Measurements from ENCODE around the gene MAP7. TPM values are rescaled to one million over a fixed set of nuclear protein-coding genes. Genes with fewer than 3 reads are reported as not detected.
"Not testable (repeated sequence)": the region's sequence is repeated elsewhere in the genome, so short reads cannot be mapped to it uniquely, and the experiment has no call there.

Gene MAP7
- total and polyA plus RNA-seq, 4 donors = 3.2 to 17.5 (median 8.3) TPM

GRCh38 chr6:136483906-136484305 lies 66.3 kb downstream of the MAP7 start:
- Histone ChIP-seq H3K9ac (ENCODE audit: low read depth in 1 of 2, low read length in 2 of 2) (no peak overlapping the region), H3K27ac (ENCODE audit: low read depth in 1 of 2, low read length in 2 of 2) (no peak overlapping the region), H3K27me3 (ENCODE audit: control insufficient read depth in 4 of 4, insufficient read depth in 4 of 4, low read length in 3 of 4) (no peaks in the 10 kb centered on the region), H3K4me3 (ENCODE audit: low read depth in 1 of 3, low read length in 3 of 3) (no peak overlapping the region), H3K36me3 (ENCODE audit: control insufficient read depth in 4 of 4, insufficient read depth in 3 of 4, low read depth in 1 of 4, low read length in 3 of 4) (no peaks in the 10 kb centered on the region), H3K4me1 (ENCODE audit: control insufficient read depth in 4 of 4, insufficient read depth in 4 of 4, low read length in 3 of 4) (peaks cover 0 to 2% (median 1%) of the 10 kb centered on the region in 4 donors), H3K9me3 (ENCODE audit: control insufficient read depth in 4 of 4, low read length in 3 of 4) (no peaks in the 10 kb centered on the region)
- no peak for TF ChIP-seq CTCF (IDR thresholded peaks at IDR 0.05; ENCODE audit: low read depth, low read length, missing input control)
- TF ChIP-seq GABPA (IDR thresholded peaks at IDR 0.05 in 1 of 2, conservative IDR thresholded peaks at IDR 0.05 in 1 of 2) = no peak
- TF ChIP-seq TAF1 (conservative IDR thresholded peaks at IDR 0.05) = no peak
- no peak for TF ChIP-seq ATF3 (IDR thresholded peaks at IDR 0.05)
- no peak for TF ChIP-seq REST (IDR thresholded peaks at IDR 0.05)
- TF ChIP-seq RAD21 (IDR thresholded peaks at IDR 0.05) = no peak
- no peak for TF ChIP-seq MAX (IDR thresholded peaks at IDR 0.05)
- TF ChIP-seq RXRA (IDR thresholded peaks at IDR 0.05) = no peak
- TF ChIP-seq ZBTB33 (IDR thresholded peaks at IDR 0.05) = no peak
- TF ChIP-seq FOXA1 (IDR thresholded peaks at IDR 0.05) = no peak
- TF ChIP-seq SP1 (IDR thresholded peaks at IDR 0.05) = no peak
- TF ChIP-seq JUND (IDR thresholded peaks at IDR 0.05) = no peak
- no peak for TF ChIP-seq YY1 (IDR thresholded peaks at IDR 0.05)
- TF ChIP-seq HNF4A (conservative IDR thresholded peaks at IDR 0.05) = no peak
- TF ChIP-seq FOXA2 (IDR thresholded peaks at IDR 0.05) = no peak
- TF ChIP-seq NR2F2 (IDR thresholded peaks at IDR 0.05) = no peak
- no peak for TF ChIP-seq EGR1 (IDR thresholded peaks at IDR 0.05; ENCODE audit: low read depth in 2 of 2)
- no peak for TF ChIP-seq HNF4G (IDR thresholded peaks at IDR 0.05)
- WGBS = 93% methylated on average over 3 of the region's 3 CpGs
- no peak for DNase-seq (ENCODE audit: low spot score)

GRCh38 chr6:136483005-136483404 lies 67.2 kb downstream of the MAP7 start:
- H3K9ac ChIP-seq (ENCODE audit: low read depth in 1 of 2, low read length in 2 of 2); H3K4me1 ChIP-seq (ENCODE audit: control insufficient read depth in 4 of 4, insufficient read depth in 4 of 4, low read length in 3 of 4); H3K36me3 ChIP-seq (ENCODE audit: control insufficient read depth in 4 of 4, insufficient read depth in 3 of 4, low read depth in 1 of 4, low read length in 3 of 4); H3K9me3 ChIP-seq (ENCODE audit: control insufficient read depth in 4 of 4, low read length in 3 of 4); H3K27me3 ChIP-seq (ENCODE audit: control insufficient read depth in 4 of 4, insufficient read depth in 4 of 4, low read length in 3 of 4); DNase-seq (ENCODE audit: low spot score); H3K4me3 ChIP-seq (ENCODE audit: low read depth in 1 of 3, low read length in 3 of 3); H3K27ac ChIP-seq (ENCODE audit: low read depth in 1 of 2, low read length in 2 of 2): not testable (repeated sequence)
- 98% methylated on average over 2 of the region's 2 CpGs for WGBS
